Right renal cortex interstitium (tissue), 3 donors: ENCODE measurements around the gene ACTC1. TPM values are rescaled to one million over a fixed set of nuclear protein-coding genes. Genes with fewer than 3 reads are reported as not detected.
"Not testable (repeated sequence)": the region's sequence is repeated elsewhere in the genome, so short reads cannot be mapped to it uniquely, and the experiment has no call there.

ENCODE experiments used
- DNase-seq, 3 donors: peaks; one replicate each; pipeline ENCODE4 v3.0.0-alpha.2; 2013; ENCODE audit warnings: low read depth in 3 of 3, low spot score in 2 of 3
- polyA plus RNA-seq, 3 donors: library from polyadenylated mRNA; unstranded; fragments of 120-200 nt; gene quantifications; one replicate each; pipeline ENCODE4 v1.2.1, GENCODE V29; 2013; ENCODE audit not compliant: insufficient read length in 3 of 3

The ACTC1 gene
- polyA plus RNA-seq, result 1 to 10 TPM; 1.0 to 9.6 (median 4.1) TPM

GRCh38 chr15:34795267-34796081 is at the start of gene ACTC1:
TSS of gene ACTC1 (minus strand) at chr15:34795549. CDS start at chr15:34794808, 741 bp downstream.
- DNase-seq, result no peak

- no peak for DNase-seq
Observed at GRCh38 chr15:34841262-34841725, 45.9 kb upstream of the ACTC1 start.

GRCh38 chr15:34838282-34838681 is 42.9 kb upstream of the ACTC1 start:
- no peak for DNase-seq

GRCh38 chr15:34837246-34838016 is 42.1 kb upstream of the ACTC1 start:
- DNase-seq, result no peak

- DNase-seq, result no peak
Observed at GRCh38 chr15:34828145-34828911, 33.0 kb upstream of the ACTC1 start.

- no peak for DNase-seq
Observed at GRCh38 chr15:34821831-34822230, 26.5 kb upstream of the ACTC1 start.

GRCh38 chr15:34820110-34820509 is 24.8 kb upstream of the ACTC1 start:
- DNase-seq, result no peak

- DNase-seq, result no peak
Observed at GRCh38 chr15:34818526-34818925, 23.2 kb upstream of the ACTC1 start.

- no peak for DNase-seq
Observed at GRCh38 chr15:34815836-34816235, 20.5 kb upstream of the ACTC1 start.

- no peak for DNase-seq
Observed at GRCh38 chr15:34813446-34814190, 18.3 kb upstream of the ACTC1 start.

GRCh38 chr15:34812868-34813365 is 17.6 kb upstream of the ACTC1 start:
- not testable (repeated sequence) for DNase-seq

- no peak for DNase-seq
Observed at GRCh38 chr15:34812369-34812768, 17.0 kb upstream of the ACTC1 start.

- DNase-seq, result no peak
Observed at GRCh38 chr15:34810443-34811129, 15.2 kb upstream of the ACTC1 start.

- DNase-seq, result no peak
Observed at GRCh38 chr15:34809186-34809585, 13.8 kb upstream of the ACTC1 start.

GRCh38 chr15:34808016-34808415 is 12.7 kb upstream of the ACTC1 start:
- DNase-seq, result no peak

- not testable (repeated sequence) for DNase-seq
Observed at GRCh38 chr15:34807241-34807640, 11.9 kb upstream of the ACTC1 start.

- no peak for DNase-seq
Observed at GRCh38 chr15:34804776-34805175, 9.4 kb upstream of the ACTC1 start.

GRCh38 chr15:34804113-34804512 is 8.8 kb upstream of the ACTC1 start:
- no peak for DNase-seq
